ENCODE data around the gene GPX5. TPM values are rescaled to one million over a fixed set of nuclear protein-coding genes. Genes with fewer than 3 reads are reported as not detected.

Gene GPX5
- total and polyA plus RNA-seq, 4 experiments from 2014 or later, result not detected

DNA sequence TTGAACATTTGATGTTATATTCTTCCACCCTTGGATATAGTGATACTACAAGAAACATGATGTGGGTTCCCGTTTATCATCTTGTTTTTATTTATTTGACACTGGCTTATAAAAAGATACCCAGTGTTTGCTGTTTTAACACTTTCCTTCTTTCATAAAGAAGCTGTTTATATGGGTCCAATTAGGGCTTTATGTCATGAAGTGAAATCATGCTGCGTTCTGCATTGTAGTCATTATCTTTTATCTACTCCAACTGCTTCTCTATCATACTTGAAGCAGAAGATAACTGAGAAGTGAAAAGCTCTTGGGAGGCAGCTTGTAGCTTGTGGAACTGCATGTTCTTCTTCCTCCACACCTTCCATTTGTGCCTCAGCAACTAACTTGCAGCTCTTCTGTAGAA lies 57.8 kb downstream of the GPX5 start:
- Histone ChIP-seq H3K27me3 (ENCODE audit: insufficient read depth, low read length) (peaks cover 24% of the 10 kb centered on the region), H3K27ac (ENCODE audit: low read depth, low read length) (no peak overlapping the region), H3K4me3 (ENCODE audit: low read length in 2 of 2) (no peak overlapping the region), H3K4me1 (ENCODE audit: insufficient read depth, low read length) (peaks cover 12% of the 10 kb centered on the region), H3K36me3 (ENCODE audit: insufficient read depth, low read length) (no peaks in the 10 kb centered on the region), H3K9me3 (ENCODE audit: control insufficient read depth in 1 of 2, low read length in 2 of 2) (no peaks in the 10 kb centered on the region)
- Mint-ChIP-seq H3K4me1 (peaks cover 8 to 24% (median 15%) of the 10 kb centered on the region in 4 donors), H3K36me3 (peaks cover 4% of the 10 kb centered on the region in 2 donors), H3K27ac (no peak overlapping the region), H3K9me3 (peaks cover 0 to 20% (median 7%) of the 10 kb centered on the region in 8 donors), H3K27me3 (peaks cover 32 to 46% of the 10 kb centered on the region in 2 donors), H3K4me3 (no peak overlapping the region)
- no peak for DNase-seq
- ChIA-PET POLR2A (ENCODE audit: partially characterized antibody) (no interaction called here), CTCF (ENCODE audit: partially characterized antibody) (no interaction called here)
- intact Hi-C loops (cut with micrococcal nuclease), result no loop called here

Other genes starting within 250 kb of the GPX5 start
- 1 to 10 TPM; 1.1 to 1.4 TPM for gene PGBD1, start 244.3 kb upstream of the GPX5 start, total RNA-seq
- under 1 TPM; 0.08 to 0.31 TPM for gene PGBD1, start 244.3 kb upstream of the GPX5 start, polyA plus RNA-seq
- under 1 TPM; 0.73 to 0.97 TPM for gene ZSCAN31, start 189.7 kb upstream of the GPX5 start, total RNA-seq
- 1 to 10 TPM in 1 of 2 donors, under 1 TPM in 1; 0.86 to 1.2 TPM for gene ZSCAN31, start 189.7 kb upstream of the GPX5 start, polyA plus RNA-seq
- 10 to 100 TPM; 12.4 to 12.6 TPM for gene ZKSCAN3, start 175.9 kb upstream of the GPX5 start, total RNA-seq
- gene ZKSCAN3, start 175.9 kb upstream of the GPX5 start, polyA plus RNA-seq, result 1 to 10 TPM; 2.3 to 4.2 TPM
- gene ZSCAN12, start 126.1 kb upstream of the GPX5 start, total RNA-seq, result 1 to 10 TPM; 8.0 to 8.3 TPM
- 1 to 10 TPM in 1 of 2 donors, under 1 TPM in 1; 0.70 to 1.3 TPM for gene ZSCAN12, start 126.1 kb upstream of the GPX5 start, polyA plus RNA-seq
- 1 to 10 TPM; 1.1 to 1.7 TPM for gene ZSCAN23, start 82.4 kb upstream of the GPX5 start, total RNA-seq
- gene ZSCAN23, start 82.4 kb upstream of the GPX5 start, polyA plus RNA-seq, result not detected
- not detected for gene GPX6, start 10.1 kb upstream of the GPX5 start, total RNA-seq
- not detected for gene GPX6, start 10.1 kb upstream of the GPX5 start, polyA plus RNA-seq

Measured in CD4-positive, alpha-beta memory T cell (primary cell).